Umbilical cord (tissue), 2 donors: ENCODE data around the gene BBC3. TPM values are rescaled to one million over a fixed set of nuclear protein-coding genes. Genes with fewer than 3 reads are reported as not detected.

Experiments
- DNase-seq: peaks from one replicate; pipeline ENCODE4 v3.0.0-alpha.2; 2015; ENCODE audit warnings: low spot score
- total RNA-seq: library from RNA; depleted of rRNA; stranded (reverse); fragments of >200 nt; gene quantifications from one replicate; pipeline ENCODE4 v1.2.3, GENCODE V29; 2014; ENCODE audit warnings: low replicate concordance; ENCODE audit not compliant: insufficient read depth

BBC3 gene
- total RNA-seq, 1 donor from 2014 or later = 1.2 TPM

DNA sequence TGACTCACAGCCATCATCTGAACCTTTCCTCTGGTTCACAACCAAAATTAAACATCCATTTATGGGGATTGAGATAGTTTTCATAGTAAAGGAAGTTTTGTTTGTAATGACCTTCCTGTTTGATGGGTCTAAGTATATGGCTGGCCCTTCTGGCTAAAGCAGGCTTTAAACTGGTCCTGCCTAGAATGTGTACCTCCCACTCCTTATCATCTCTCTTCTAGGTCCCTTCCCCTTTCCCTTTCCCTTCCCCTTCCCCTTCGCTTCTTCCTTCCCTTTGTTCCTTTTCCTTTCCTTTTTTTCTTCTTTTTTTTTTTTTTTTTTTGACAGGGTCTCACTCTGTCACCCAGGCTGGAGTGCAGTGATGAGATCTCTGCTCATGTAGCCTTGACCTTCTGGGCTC is 35.6 kb downstream of the BBC3 start:
- no peak for DNase-seq

DNA sequence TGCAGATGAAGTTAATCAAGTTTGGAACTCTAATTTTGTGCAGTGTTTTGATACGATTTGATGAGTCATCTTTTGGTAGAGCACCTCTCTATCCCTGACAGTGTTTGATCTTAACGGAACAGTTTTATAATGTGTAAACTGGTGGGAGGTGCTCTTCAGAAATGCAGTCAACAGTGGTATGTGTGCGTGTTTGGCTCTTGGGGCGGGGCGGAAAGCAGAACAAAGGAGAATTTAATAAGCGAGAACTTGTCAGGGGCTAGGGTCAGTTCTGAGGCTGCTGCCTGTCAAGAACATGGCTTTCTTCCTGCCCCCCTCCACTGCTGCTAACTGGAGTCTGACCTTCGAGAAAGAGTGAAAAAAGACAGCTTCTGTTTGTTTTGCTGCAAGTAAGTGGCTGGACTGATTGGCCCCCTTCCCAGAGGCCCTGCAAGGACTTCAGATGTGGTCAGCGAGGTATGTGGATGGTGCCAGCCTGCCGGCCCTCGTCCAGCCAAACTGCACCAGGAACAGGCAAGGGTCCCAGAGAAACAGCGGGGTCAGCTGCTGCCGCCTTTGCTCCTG is 40.8 kb downstream of the BBC3 start:
- peak; percentile 76 for DNase-seq

DNA sequence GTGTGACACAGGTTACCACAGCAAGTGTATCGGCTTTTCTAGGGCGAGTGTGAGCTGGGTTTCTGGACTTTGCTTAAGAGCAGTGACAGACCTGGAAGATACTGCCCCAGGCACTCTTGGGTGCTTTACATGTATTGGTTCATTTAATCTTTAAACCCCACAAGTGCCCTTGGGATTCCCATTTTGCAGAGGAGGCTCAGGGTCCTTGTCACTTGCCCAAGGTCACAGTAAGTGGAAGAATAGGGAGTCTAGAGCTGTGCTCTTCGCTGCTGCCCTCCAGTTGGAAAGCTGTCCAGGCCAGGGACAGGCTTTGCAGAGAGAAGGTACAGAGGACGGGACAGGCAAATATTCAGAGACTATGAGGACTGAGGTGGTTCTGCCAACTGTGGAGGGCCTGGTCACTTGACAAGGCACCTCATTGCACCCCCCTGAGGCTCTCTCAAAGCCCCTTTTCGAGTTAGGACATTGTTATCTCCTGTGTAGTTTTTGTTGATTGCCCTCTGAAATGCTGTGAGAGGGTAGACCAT is 42.4 kb downstream of the BBC3 start:
- DNase-seq = no peak

DNA sequence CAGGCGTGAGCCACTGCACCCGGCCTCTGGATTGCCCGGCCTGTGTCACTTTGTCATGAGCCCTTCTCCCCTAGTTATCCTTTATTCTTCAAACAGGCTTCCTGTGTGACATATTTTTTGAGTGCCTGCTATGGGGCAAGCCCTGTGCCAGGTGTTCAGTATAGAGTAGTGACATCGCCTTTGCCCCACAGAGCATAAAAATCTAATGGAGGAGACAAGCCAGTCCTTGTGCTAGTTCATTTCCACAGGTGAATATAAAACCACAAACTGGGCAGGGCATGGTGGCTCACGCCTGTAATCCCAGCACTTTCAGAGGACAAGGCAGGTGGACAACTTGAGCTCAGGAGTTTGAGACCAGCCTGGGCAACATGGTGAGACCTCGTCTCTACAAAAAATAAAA is 43.2 kb downstream of the BBC3 start:
- DNase-seq = no peak

DNA sequence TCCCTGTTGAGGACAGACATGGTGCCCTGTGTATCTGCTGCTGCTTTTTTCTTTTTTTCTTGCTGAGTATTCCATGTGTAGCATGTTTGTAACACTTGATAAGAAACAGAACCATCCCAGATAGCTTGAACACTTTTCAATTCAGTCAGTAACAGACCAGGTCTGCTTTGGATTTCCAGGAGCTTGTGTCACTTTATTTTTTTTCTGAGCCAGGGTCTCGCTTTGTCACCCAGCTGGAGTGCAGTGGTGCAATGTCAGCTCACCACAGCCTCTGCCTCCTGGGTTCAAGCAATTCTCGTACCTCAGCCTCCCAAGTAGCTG is 43.7 kb downstream of the BBC3 start:
- peak; percentile 40 for DNase-seq

DNA sequence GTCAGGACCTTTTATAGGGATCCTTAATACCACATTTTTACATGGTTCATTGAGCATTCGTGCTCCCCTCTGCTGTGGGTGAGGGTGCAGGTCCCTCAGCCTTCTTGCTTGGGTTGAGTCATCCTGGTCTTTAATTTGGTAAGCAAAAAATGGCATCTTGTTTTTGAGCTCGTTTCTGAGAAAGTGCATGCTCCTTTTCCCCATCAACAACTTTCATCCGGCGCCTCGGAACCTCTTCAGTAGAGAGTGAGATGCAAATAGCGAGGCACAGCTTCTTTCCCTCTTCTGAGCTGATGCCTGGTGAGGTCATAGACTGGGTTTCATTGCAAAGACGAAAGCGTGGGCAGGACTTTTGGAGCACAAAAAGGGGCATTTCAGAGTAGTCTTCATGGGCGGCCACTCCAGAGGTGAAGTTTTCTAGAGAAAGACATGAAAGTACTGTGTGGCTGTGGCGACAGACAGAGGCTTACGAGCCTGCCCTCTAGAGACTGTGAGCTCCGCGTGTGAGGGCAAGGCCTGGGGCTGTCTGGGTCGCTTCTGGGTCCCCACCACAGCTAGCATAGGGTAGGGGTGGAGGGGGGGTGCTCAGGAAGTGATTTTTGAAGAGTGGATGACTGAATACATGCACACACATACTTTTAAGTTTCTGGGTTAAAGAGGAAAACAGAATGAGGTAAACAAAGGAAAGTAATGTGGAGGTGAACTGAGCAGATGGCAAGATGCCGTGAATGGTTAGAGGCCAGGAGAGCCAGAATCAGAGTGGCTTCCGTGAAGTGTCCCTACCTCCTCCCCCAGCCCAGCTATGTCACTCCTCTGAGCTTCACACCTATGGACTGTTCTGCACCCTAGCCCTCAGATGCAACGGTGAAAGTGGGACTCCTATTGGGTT is 44.3 kb downstream of the BBC3 start:
- DNase-seq = no peak

DNA sequence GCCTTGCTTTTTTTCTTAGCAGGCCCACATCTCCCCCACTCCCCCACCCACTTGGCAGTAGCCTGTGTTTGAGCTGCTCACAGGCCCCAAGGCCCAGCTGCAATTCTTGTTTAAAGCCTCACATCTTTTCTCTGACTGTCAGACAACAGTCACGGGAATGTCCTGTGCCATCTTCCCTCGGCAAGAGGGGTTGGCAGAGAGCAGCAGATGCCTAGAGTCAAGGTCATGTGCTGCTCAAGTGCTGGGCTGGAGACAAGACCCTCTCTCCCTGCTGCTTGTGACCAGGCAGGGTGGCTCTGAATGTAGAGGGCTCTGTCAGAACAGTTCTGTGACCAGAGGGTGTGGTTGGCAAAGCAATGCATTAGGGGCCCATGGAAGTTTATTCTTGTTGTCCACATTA is 47.4 kb downstream of the BBC3 start:
- DNase-seq = no peak

DNA sequence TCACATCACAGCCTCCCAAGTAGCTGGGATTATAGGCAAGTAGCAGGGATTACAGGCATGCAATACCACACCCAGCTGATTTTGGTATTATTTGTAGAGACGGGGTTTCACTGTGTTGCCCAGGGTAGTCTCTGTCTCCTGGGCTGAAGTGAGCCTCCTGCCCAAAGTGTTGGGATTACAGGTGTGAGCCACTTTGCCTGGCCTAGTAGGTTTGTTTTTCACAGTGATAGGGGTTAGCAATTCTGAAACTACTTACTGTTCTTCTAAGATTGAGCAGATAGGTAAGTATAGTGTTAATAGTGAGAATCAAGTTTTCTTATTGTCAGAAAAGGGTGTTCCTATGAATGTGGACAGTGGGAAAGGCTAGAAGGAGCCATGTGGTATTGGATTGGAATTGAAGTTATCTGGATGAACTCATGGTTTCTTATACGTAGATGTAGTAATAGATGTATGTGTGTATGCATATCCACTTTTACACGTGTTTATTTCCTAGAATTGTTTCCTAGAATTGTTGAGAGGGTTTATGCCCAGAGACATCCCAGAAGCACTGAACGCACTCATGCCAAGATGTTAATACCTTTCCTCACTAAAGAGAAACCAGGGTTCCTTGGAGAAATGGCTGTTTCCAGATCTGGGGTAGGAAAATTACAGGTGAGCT is 51.2 kb downstream of the BBC3 start:
- DNase-seq = no peak

DNA sequence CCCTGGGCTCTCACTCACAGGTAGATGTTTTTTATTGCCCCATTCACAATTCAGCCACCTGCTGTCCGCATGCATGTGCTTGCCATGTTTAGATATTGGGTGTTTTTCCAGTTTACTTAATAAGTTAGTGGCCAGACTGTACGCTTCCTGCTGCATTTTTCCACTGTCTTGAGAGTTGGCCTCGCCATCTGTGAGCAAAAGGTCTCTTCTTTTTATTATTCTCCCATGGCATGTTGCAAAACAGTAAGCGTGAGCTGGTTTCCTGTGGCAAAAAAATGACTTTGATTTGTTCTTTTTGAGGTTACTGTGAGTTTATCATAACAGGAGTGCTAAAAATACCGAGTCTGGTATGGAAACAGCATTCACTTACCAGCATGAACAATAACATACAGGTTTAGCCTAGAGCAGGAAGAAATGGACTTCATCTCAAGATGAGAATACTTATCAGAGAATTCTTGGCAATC is 54.3 kb downstream of the BBC3 start:
- DNase-seq = peak; percentile 58

DNA sequence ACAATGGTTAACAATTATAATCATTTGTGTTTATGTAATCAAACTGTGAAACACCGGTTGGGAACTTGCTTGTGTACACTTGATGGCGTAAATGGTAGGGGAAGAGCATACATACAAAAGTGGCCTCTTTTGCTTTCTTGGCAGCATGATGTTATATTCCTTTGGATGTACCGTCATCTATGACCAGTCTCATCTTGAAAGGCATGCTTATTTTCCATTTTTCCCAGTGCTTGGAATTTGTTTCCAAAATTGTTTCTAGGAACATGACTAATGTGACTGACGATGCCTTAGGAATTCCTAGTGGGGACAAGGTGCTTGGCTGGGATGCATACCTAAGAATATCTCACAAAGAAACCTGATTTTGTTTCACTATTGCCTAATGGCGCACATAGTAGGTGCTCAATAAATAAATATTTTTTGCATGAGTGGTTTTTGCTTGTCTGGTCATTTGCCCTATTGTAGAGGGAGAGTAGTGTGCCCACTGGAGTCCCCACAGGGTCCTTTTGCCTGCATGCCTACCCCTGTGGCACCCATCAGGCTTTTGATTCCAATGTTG is 54.9 kb downstream of the BBC3 start:
- DNase-seq = no peak

DNA sequence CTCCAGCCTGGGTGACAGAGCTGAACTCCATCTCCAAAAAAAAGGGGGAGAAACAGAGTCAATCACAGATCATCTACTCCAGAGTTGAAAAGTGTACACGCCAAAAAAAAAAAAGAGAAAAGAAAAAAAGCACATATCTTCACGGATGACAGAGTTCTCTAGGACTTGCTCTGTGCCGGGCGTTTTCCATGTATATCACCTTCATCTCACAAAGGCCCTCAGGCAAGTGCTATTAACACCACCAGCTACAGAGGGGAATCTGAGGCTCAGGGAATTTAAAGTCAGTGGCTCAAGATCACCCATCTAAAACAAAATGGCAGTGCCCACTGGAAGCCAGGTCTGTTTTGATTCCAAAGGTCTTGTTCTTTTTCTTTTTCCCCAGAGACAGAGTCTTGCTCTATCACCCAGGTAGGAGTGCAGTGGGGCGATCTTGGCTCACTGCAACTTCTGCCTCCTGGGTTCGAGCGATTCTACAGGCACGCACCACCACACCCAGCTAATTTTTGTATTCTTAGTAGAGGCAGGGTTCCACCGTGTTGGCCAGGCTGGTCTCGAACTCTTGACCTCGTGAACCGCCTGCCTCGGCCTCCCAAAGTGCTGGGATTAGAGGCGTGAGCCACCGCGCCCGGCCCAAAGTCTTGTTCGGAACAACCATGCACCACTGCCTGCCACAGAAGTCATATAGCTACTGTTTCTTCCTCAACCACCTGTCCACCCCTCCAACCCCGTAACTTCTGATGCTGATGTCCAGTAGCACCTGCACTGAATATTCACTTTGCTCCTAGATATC is 58.1 kb downstream of the BBC3 start:
- no peak for DNase-seq

Other genes with a start within 250 kb of the BBC3 start
- gene NPAS1, start 211.4 kb downstream of the BBC3 start, total RNA-seq = not detected
- 5.3 TPM for gene TMEM160, start 182.6 kb downstream of the BBC3 start, total RNA-seq
- gene ZC3H4, start 117.4 kb downstream of the BBC3 start, total RNA-seq = 9.4 TPM
- gene SAE1, start 100.4 kb downstream of the BBC3 start, total RNA-seq = 52.5 TPM
- 4.6 TPM for gene CCDC9, start 25.3 kb upstream of the BBC3 start, total RNA-seq
- gene INAFM1, start 43.7 kb upstream of the BBC3 start, total RNA-seq = 1.2 TPM
- 2.6 TPM for gene C5AR1, start 78.7 kb upstream of the BBC3 start, total RNA-seq
- 5.5 TPM for gene C5AR2, start 101.0 kb upstream of the BBC3 start, total RNA-seq
- 10.1 TPM for gene DHX34, start 118.1 kb upstream of the BBC3 start, total RNA-seq
- gene MEIS3, start 188.3 kb upstream of the BBC3 start, total RNA-seq = 91.2 TPM
- 4.8 TPM for gene SLC8A2, start 240.7 kb upstream of the BBC3 start, total RNA-seq